Erythroblast (primary cell): ENCODE measurements around the gene IFNG-AS1.

Experiments used
- GATA1 ChIP-seq: IDR thresholded peaks from 2 replicates; pipeline ENCODE4 v1.6.1; 2011; ENCODE audit warnings: low read depth, mild to moderate bottlenecking, control low read depth, low read length, moderate library complexity
- POLR2A ChIP-seq: IDR thresholded peaks from 2 replicates; pipeline ENCODE4 v1.6.1; 2011; ENCODE audit warnings: mild to moderate bottlenecking, low read length

DNA sequence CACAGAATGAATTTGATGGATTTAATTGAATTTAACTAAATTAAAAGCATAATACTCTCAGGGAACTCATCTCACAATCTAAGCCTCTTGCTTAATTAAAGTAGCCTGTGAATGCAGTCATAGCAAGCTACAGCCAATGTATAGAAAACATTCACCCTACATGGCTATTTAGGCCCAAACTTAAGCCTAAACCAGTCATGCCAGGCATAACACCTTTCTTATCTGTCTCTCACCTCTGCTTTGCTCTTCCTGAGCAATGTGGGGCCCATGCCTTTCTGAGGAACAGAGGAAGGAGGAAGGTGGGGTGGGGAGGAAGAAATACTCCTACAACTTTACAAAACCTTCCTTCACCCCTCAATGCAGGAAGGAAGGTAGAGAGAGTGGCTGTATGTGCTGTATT, 29.1 kb downstream of the IFNG-AS1 start:
- TF ChIP-seq POLR2A (no peak), GATA1 (no peak)
